ENCODE measurements around the gene PRPF18. TPM values are rescaled to one million over a fixed set of nuclear protein-coding genes. Genes with fewer than 3 reads are reported as not detected.

The PRPF18 gene
- total and polyA plus RNA-seq, 12 donors, result 6.7 to 17.1 (median 14.4) TPM

GRCh38 chr10:13564576-13564975 is 22.2 kb upstream of the PRPF18 start:
- Histone ChIP-seq H3K4me1 (peaks cover 0 to 4% (median 0%) of the 10 kb centered on the region in 9 donors), H3K4me3 (no peak overlapping the region), H3K27ac (no peak overlapping the region), H3K9me3 (peaks cover 0 to 2% (median 0%) of the 10 kb centered on the region in 11 donors), H3K36me3 (no peaks in the 10 kb centered on the region), H3K27me3 (peaks cover 0 to 7% (median 0%) of the 10 kb centered on the region in 7 donors)
- ATAC-seq, result no peak
- no peak for TF ChIP-seq CTCF (IDR thresholded peaks at IDR 0.05)
- intact Hi-C loops (cut with DNase I), result no loop called here
- 86 to 88% methylated on average over 3 of the region's 3 CpGs for WGBS, 2 donors
- no peak for DNase-seq

- no peak for TF ChIP-seq CTCF (IDR thresholded peaks at IDR 0.05)
- intact Hi-C loops (cut with DNase I), result no loop called here
- peaks cover 0 to 2% (median 0%) of the 10 kb centered on the region in 11 donors for H3K9me3 ChIP-seq
- ATAC-seq, result no peak
- no peak overlapping the region for H3K4me3 ChIP-seq
- H3K27ac ChIP-seq, result no peak overlapping the region
- H3K36me3 ChIP-seq, result no peaks in the 10 kb centered on the region
- H3K27me3 ChIP-seq, result peaks cover 0 to 7% (median 0%) of the 10 kb centered on the region in 7 donors
- no peak for DNase-seq
- 70 to 88% methylated on average over 1 of the region's 1 CpG for WGBS, 2 donors
- H3K4me1 ChIP-seq, result peaks cover 0 to 4% (median 0%) of the 10 kb centered on the region in 9 donors
Measured at GRCh38 chr10:13567030-13567429, 19.7 kb upstream of the PRPF18 start.

- DNase-seq, result no peak
- H3K27ac ChIP-seq, result no peak overlapping the region
- H3K9me3 ChIP-seq, result peaks cover 0 to 17% (median 0%) of the 10 kb centered on the region in 11 donors
- no peaks in the 10 kb centered on the region for H3K36me3 ChIP-seq
- WGBS, 2 donors, result 51 to 60% methylated on average over 5 of the region's 5 CpGs
- H3K4me3 ChIP-seq, result no peak overlapping the region
- intact Hi-C loops (cut with DNase I), result no loop called here
- TF ChIP-seq CTCF (IDR thresholded peaks at IDR 0.05), result no peak
- peaks cover 0 to 4% (median 0%) of the 10 kb centered on the region in 9 donors for H3K4me1 ChIP-seq
- no peak for ATAC-seq
- peaks cover 0 to 12% (median 0%) of the 10 kb centered on the region in 7 donors for H3K27me3 ChIP-seq
Measured at GRCh38 chr10:13571541-13571940, 15.2 kb upstream of the PRPF18 start.

- intact Hi-C loops (cut with DNase I), result no loop called here
- Histone ChIP-seq H3K27me3 (peaks cover 0 to 16% (median 0%) of the 10 kb centered on the region in 7 donors), H3K36me3 (no peaks in the 10 kb centered on the region), H3K27ac (no peak overlapping the region), H3K4me1 (no peaks in the 10 kb centered on the region), H3K4me3 (no peak overlapping the region), H3K9me3 (peaks cover 0 to 17% (median 0%) of the 10 kb centered on the region in 11 donors)
- DNase-seq (no peak), ATAC-seq (no peak)
- no peak for TF ChIP-seq CTCF (IDR thresholded peaks at IDR 0.05)
- WGBS, 2 donors, result 68 to 70% methylated on average over 4 of the region's 4 CpGs
Measured at GRCh38 chr10:13573960-13574359, 12.8 kb upstream of the PRPF18 start.

Measured in heart right ventricle (tissue), 16 donors.